NCI-H1694 (cell line): ENCODE measurements around the gene PLEKHA5.
"Not testable (repeated sequence)": the region's sequence is repeated elsewhere in the genome, so short reads cannot be mapped to it uniquely, and the experiment has no call there.

Experiments
- DNase-seq: peaks from one replicate; lab custom pipeline; 2025; lab: John Stamatoyannopoulos, UW

PLEKHA5 gene

DNA sequence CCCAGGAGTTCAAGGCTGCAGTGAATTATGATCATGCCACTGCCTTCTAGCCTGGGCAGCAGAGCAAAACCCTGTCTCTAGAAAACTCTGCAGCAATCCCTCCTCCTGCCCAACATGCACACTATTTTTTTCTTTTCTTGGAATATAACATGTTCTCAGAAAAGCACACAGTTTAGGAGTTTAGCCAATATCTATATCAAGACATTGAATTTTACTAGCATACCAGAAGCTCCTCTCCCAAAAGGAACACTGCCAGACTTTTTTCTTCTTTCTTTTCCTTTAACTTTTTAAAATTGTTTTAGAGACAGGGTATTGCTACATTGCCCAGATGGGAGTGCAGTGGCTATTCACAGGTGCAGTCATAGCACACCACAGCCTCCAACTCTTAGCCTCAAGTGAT is 202.7 kb downstream of the PLEKHA5 start:
- DNase-seq = no peak

DNA sequence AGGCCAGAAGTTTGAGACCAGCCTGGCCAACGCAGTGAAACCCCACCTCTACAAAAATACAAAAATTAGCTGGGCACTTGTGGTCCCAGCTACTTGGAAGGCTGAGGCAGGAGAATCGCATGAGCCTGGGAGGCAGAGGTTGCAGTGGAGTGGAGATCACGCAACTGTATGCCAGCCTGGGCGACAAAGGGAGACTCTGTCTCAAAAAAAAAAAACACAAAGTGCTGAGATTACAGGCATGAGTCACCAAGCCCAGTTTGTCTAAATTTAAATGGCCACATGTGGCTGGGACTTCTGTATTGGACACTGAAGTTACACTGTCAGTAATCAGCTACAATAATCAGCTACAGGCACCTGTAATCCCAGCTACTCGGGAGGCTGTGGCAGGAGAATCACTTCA is 208.9 kb downstream of the PLEKHA5 start:
- DNase-seq = no peak

DNA sequence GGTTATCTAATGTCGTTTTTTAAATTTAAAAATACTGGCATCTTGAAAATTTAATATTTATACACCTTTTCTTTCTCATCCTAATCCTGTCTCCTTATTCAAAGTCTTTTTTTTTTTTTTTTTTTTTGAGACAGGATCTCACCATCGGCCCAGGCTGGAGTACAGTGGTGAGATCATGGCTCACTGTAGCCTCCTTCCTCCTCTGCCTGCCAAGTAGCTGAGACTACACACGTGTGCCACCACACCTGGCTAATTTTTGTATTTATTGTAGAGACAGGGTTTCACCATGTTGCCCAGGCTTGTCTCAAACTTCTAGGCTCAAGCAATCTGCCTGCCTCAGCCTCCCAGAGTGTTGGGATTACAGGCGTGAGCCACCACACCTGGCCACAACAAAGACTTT is 221.3 kb downstream of the PLEKHA5 start:
- not testable (repeated sequence) for DNase-seq

- no peak for DNase-seq
These were observed 221.8 kb downstream of the PLEKHA5 start for GRCh38 chr12:19351346-19351745.

GRCh38 chr12:19369691-19370148 is 240.2 kb downstream of the PLEKHA5 start:
- no peak for DNase-seq

DNA sequence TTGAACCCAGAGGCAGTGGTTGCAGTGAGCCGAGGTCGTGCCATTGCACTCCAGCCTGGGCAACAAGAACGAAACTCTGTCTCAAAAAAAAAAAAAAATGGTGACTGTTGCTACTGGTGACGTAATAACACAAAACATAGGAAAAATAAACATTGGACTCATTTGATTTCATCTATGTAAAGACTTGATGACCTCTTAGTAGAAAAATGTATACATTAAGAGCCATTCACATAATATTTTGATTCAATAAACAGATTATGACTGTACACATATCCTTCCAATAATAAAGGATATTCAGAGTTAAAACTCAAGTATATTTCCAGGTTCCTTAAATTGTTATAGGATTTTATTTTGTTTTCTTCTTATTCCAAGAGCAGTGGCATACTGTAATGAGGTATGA is 244.1 kb downstream of the PLEKHA5 start:
- DNase-seq = no peak

GRCh38 chr12:19375888-19376287 is 246.4 kb downstream of the PLEKHA5 start:
- no peak for DNase-seq

DNA sequence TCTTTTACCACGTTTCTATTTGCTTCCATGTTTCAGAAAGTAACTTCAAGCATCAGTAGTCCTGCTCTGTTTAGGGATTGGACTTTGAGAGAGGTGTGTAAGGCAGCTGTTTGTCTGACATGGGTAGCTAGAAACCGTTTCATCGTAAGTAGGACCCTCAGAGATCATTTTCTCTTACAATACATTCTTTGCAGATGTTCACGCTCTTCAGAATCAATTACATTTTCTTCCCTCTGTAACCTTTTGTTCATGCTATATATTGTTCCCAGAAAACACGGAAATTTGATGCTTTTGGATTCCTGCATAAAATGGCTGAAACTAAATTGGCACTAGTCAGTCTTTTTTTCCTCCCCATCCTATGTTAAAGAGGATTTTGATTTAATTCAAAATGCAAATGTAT is 247.2 kb downstream of the PLEKHA5 start:
- no peak for DNase-seq

DNA sequence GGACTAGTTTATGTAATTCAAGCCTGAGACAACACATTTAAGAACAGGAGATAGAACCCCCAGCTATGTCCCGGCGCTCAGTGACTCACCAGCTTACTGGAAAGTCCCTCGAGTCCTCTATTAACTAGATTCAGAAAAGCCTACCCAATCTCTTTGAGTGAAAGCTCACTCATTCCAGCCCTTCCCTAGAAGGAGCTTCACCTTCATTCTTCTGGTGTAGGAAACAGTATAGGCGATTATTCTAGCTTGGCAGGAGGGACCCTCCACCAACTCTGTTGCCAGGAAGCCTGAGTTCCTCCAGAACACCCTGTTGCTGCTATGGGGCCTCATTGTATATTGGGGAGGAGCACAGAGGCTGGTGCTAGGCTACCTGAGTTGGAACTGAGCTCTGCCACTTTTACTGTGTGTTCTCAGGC is 252.6 kb downstream of the PLEKHA5 start:
- no peak for DNase-seq

- DNase-seq = no peak
These were observed 253.0 kb downstream of the PLEKHA5 start for GRCh38 chr12:19382563-19382962.

DNA sequence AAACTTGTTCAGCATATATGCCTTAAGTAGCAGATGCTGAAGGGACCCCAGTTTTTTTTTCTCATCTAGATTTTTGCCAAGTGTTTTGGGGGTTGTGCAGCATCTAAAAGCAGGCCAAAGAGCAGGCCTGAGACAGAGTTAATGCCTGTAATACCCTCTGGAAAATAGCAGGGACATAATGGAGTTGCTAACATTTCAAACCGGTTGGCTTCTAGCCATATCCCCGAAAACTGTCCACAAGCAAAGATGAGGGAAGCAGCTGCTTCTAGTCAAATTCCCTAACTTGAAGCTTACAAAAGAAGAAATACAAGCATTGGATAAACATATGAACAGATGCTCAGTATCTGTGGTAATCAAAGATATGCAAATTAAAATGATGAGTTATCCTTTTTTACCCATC is 257.6 kb downstream of the PLEKHA5 start:
- DNase-seq = no peak

GRCh38 chr12:19388131-19388549 is 258.6 kb downstream of the PLEKHA5 start:
- no peak for DNase-seq

GRCh38 chr12:19390051-19390598 is 260.6 kb downstream of the PLEKHA5 start:
- DNase-seq = no peak

GRCh38 chr12:19392644-19393043 is 263.1 kb downstream of the PLEKHA5 start:
- not testable (repeated sequence) for DNase-seq

DNA sequence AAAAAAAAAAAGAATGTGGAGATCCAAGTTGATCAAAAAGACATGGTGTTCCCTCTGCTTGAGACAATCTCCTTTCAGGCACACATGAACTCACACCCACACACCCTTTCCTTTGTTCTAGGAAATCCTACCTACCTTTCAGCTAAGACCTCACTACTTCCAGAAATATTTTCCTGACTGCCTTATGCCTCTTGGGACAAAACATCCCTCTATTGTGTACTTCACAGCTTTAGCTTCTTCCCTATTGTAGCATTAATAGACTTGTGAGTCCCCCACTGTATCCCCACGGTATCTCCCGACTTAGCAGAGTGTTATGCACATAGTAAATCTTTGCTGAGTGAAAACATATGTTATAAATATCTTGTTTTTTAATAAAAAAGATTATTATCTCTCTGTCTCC is 264.9 kb downstream of the PLEKHA5 start:
- no peak for DNase-seq

DNA sequence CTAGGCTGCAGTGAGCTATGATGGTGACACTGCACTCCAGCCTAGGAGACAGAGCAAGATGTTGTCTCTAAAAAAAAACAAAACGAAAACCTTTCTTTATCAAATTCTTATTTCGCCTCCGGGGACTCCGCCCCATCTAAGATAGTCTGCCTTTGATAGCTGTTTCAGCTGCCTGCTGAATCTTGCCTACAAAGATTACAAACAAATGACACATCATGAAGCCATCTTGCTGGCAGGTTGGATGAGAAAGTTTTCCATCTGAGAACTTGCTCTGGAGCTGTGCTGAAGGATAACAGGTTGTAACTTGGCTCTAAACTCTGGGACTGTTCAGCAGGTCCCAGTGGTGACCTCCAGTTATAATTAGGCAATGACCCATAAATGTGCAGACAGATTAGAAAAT is 268.0 kb downstream of the PLEKHA5 start:
- no peak for DNase-seq

- no peak for DNase-seq
These were observed 269.1 kb downstream of the PLEKHA5 start for GRCh38 chr12:19398376-19399363.

GRCh38 chr12:19400649-19401285 is 271.2 kb downstream of the PLEKHA5 start:
- DNase-seq = not testable (repeated sequence)

GRCh38 chr12:19402211-19402610 is 272.7 kb downstream of the PLEKHA5 start:
- DNase-seq = no peak

GRCh38 chr12:19402743-19403431 is 273.4 kb downstream of the PLEKHA5 start:
- no peak for DNase-seq

GRCh38 chr12:19404242-19404880 is 274.8 kb downstream of the PLEKHA5 start:
- DNase-seq = no peak

DNA sequence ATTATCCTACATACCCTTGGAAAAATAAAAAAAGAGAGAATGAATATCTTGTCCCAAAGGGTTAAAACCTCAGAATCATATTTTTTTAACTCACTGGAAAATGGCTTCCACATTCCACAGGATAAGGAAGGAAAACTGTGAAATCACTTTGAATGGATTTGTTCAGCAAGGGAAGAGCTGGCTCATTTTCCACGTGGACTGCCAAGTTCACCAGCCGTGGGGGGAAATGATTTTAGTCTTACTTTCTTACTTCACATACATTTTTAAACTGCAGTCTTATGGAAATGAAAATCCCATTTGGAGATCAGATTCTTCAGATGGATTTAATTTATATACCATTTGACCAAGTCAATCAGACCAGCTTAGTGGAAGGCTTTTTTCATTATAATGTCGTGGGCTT is 279.8 kb downstream of the PLEKHA5 start:
- DNase-seq = no peak
